ENCODE results near the gene KRTAP6-2.

The KRTAP6-2 gene

GRCh38 chr21:30563630-30564029 is 35.1 kb downstream of the KRTAP6-2 start:
- DNase-seq, result no peak

GRCh38 chr21:30563072-30563471 is 35.6 kb downstream of the KRTAP6-2 start:
- no peak for DNase-seq

- DNase-seq, result no peak
These were observed 36.7 kb downstream of the KRTAP6-2 start for GRCh38 chr21:30561957-30562356.

DNA sequence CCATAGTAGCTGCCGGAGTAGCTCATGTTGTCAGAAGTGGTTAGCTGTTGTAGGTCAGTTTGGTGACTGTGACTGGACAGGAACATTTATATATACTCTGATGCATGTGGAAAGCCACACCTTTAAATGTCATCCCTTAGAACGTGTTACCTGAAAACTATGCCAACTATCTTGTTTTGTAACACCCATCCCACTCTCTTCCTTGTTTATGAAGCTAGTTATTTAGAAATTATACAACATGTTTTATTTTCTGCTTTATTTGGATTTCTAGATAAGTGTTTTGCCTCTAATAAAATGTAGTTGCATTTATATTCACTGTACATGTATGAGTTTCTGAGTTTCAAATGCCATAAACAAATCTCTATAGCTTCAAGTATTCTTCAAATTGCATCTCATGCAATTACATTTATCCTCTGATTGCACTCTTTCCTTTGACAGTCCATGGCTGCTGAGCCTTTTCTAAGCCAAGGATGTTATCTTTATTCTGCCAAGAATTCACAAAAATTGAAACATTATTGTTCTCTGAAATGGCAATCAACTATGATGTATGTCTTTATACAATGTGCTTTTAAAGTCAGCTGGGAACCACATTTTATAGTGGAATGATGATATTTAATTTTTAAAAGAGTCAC is 37.3 kb downstream of the KRTAP6-2 start, which contains the start of gene KRTAP19-7:
TSS of gene KRTAP19-7 (minus strand) at position 51 of the 632 bp plus-strand sequence. CDS start at position 26, 25 bp downstream.
- DNase-seq, result no peak

- DNase-seq, result no peak
These were observed 43.6 kb downstream of the KRTAP6-2 start for GRCh38 chr21:30555095-30555494.

GRCh38 chr21:30552782-30553181 is 45.9 kb downstream of the KRTAP6-2 start:
- no peak for DNase-seq
